Left ventricle myocardium inferior (tissue), 1 donor: ENCODE measurements around the gene HLF. TPM values are rescaled to one million over a fixed set of nuclear protein-coding genes. Genes with fewer than 3 reads are reported as not detected.

Source experiments
- DNase-seq: peaks from one replicate; pipeline ENCODE4 v3.0.0-alpha.2; 2020
- H3K27ac ChIP-seq: fragments of 200-600 bp; replicated peaks from 2 replicates; pipeline ENCODE4 v1.8.0; 2021
- H3K27me3 ChIP-seq: fragments of 200-600 bp; 2 replicates; pipeline ENCODE4 v1.8.0; 2021; ENCODE audit warnings: low read depth
- H3K36me3 ChIP-seq: fragments of 200-600 bp; 2 replicates; pipeline ENCODE4 v1.8.0; 2021
- H3K4me1 ChIP-seq: fragments of 200-600 bp; 2 replicates; pipeline ENCODE4 v1.8.0; 2021
- H3K4me3 ChIP-seq: fragments of 200-600 bp; 2 replicates; pipeline ENCODE4 v1.8.0; 2021; ENCODE audit warnings: mild to moderate bottlenecking, moderate library complexity
- H3K9me3 ChIP-seq: fragments of 200-600 bp; replicated peaks from 2 replicates; pipeline ENCODE4 v1.8.0; 2021
- CTCF ChIP-seq: fragments of 200-600 bp; IDR thresholded peaks from 2 replicates; pipeline ENCODE4 v1.8.0; 2021; ENCODE audit warnings: antibody characterized with exemption, mild to moderate bottlenecking, borderline replicate concordance
- intact Hi-C: fragments of 100-400 bp; cut with micrococcal nuclease; formaldehyde crosslinking; loops from one replicate; pipeline ENCODE4 v1.11.0; 2022
- total RNA-seq: library from RNA; stranded (reverse); fragmentation: NEBNext Ultra II Directional; extraction: Animal tissue kit (Norgen Biotek cat#: 25700); gene quantifications from one replicate; pipeline ENCODE4 v1.2.1, GENCODE V29; 2021
- donor health status: DM: no; HTN: yes; CAD: no; lungs with severe emphysema.

Gene HLF
- total RNA-seq, 1 donor from 2014 or later = 22.6 TPM

- no peaks in the 10 kb centered on the region for H3K27me3 ChIP-seq
- no peaks in the 10 kb centered on the region for H3K9me3 ChIP-seq
- peaks cover 4% of the 10 kb centered on the region for H3K4me1 ChIP-seq
- intact Hi-C loops = no loop called here
- no peak for DNase-seq
- H3K36me3 ChIP-seq = peaks cover 47% of the 10 kb centered on the region
- H3K27ac ChIP-seq = no peak overlapping the region
- TF ChIP-seq CTCF = no peak
- H3K4me3 ChIP-seq = no peak overlapping the region
These were observed 51.7 kb downstream of the HLF start for GRCh38 chr17:55316499-55316898.

GRCh38 chr17:55317284-55317683 is 52.5 kb downstream of the HLF start:
- DNase-seq = no peak
- intact Hi-C loops = no loop called here

GRCh38 chr17:55318081-55318480 is 53.3 kb downstream of the HLF start:
- TF ChIP-seq CTCF = no peak
- H3K9me3 ChIP-seq = no peaks in the 10 kb centered on the region
- no peaks in the 10 kb centered on the region for H3K27me3 ChIP-seq
- no peak overlapping the region for H3K4me3 ChIP-seq
- intact Hi-C loops = no loop called here
- no peaks in the 10 kb centered on the region for H3K4me1 ChIP-seq
- no peak for DNase-seq
- no peak overlapping the region for H3K27ac ChIP-seq
- H3K36me3 ChIP-seq = peaks cover 53% of the 10 kb centered on the region

More at GRCh38 chr17:55317284-55317683, 52.5 kb downstream of the HLF start:
- TF ChIP-seq CTCF = no peak
- Histone ChIP-seq H3K27me3 (no peaks in the 10 kb centered on the region), H3K9me3 (no peaks in the 10 kb centered on the region), H3K27ac (no peak overlapping the region), H3K36me3 (peaks cover 49% of the 10 kb centered on the region), H3K4me3 (no peak overlapping the region), H3K4me1 (no peaks in the 10 kb centered on the region)

GRCh38 chr17:55318715-55319487 is 54.1 kb downstream of the HLF start:
- no peak overlapping the region for H3K4me3 ChIP-seq
- no peaks in the 10 kb centered on the region for H3K27me3 ChIP-seq
- no peaks in the 10 kb centered on the region for H3K9me3 ChIP-seq
- H3K36me3 ChIP-seq = peaks cover 53% of the 10 kb centered on the region
- intact Hi-C loops = no loop called here
- no peak for TF ChIP-seq CTCF
- no peaks in the 10 kb centered on the region for H3K4me1 ChIP-seq
- no peak for DNase-seq
- H3K27ac ChIP-seq = no peak overlapping the region

- peaks cover 52% of the 10 kb centered on the region for H3K36me3 ChIP-seq
These were observed 55.3 kb downstream of the HLF start for GRCh38 chr17:55319933-55320593.

More at GRCh38 chr17:55319933-55320593, 55.3 kb downstream of the HLF start:
- intact Hi-C loops = no loop called here
- Histone ChIP-seq H3K27me3 (no peaks in the 10 kb centered on the region), H3K4me3 (no peak overlapping the region), H3K9me3 (no peaks in the 10 kb centered on the region), H3K27ac (no peak overlapping the region), H3K4me1 (no peaks in the 10 kb centered on the region)
- DNase-seq = no peak
- no peak for TF ChIP-seq CTCF
